Progenitor cell of endocrine pancreas (in vitro differentiated cells): ENCODE data around the gene NAA35. TPM values are rescaled to one million over a fixed set of nuclear protein-coding genes. Genes with fewer than 3 reads are reported as not detected.

Experiments
- DNase-seq: peaks from one replicate; pipeline ENCODE4 v3.0.0; 2021; ENCODE audit warnings: low spot score; ENCODE audit not compliant: unreplicated experiment
- H3K27ac Mint-ChIP-seq: 2 replicates; pipeline ENCODE4 v1.8.0; 2021; ENCODE audit warnings: mild to moderate bottlenecking, moderate library complexity, mixed read lengths
- H3K27me3 Mint-ChIP-seq: 2 replicates; pipeline ENCODE4 v1.8.0; 2021; ENCODE audit warnings: mixed read lengths
- H3K36me3 Mint-ChIP-seq: 2 replicates; pipeline ENCODE4 v1.8.0; 2022; ENCODE audit warnings: mixed read lengths; ENCODE audit not compliant: insufficient read depth
- H3K4me1 Mint-ChIP-seq: 2 replicates; pipeline ENCODE4 v1.8.0; 2021; ENCODE audit warnings: low read depth, mixed read lengths
- H3K4me3 Mint-ChIP-seq: 2 replicates; pipeline ENCODE4 v1.8.0; 2021; ENCODE audit warnings: low read depth, mild to moderate bottlenecking, moderate library complexity, mixed read lengths
- H3K9me3 Mint-ChIP-seq: 2 replicates; pipeline ENCODE4 v1.8.0; 2021; ENCODE audit warnings: low read depth, mixed read lengths
- CTCF ChIP-seq: fragments of 200-600 bp; sonication (generic); IDR thresholded peaks from one replicate; pipeline ENCODE4 v1.5.0; 2021; ENCODE audit warnings: antibody characterized with exemption, mild to moderate bottlenecking; ENCODE audit not compliant: unreplicated experiment
- total RNA-seq: library from RNA; stranded (reverse); gene quantifications from 2 replicates; pipeline ENCODE4 v1.2.1, GENCODE V29; 2021

Gene NAA35
- total RNA-seq, 1 donor from 2014 or later, result 37.3 TPM

DNA sequence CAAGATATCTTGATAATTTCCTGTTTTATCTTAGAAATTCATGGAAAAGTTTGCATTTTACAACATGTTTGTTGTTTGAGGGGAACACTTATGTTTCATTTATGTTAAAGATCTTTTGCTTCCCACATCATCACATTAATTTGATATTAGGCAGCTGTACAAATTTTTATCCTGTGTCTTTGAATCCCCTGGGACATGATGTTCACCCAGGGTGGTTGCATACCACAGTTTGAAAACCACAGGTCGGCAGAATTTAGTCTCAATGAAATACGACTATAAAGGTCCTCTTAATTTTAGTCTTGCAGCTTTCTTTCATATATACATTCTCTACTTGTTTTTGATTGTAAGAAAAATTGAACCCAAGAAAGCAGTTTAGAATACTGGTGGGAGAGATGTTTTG is 3.7 kb downstream of the NAA35 start:
- H3K36me3 Mint-ChIP-seq, result peaks cover 29% of the 10 kb centered on the region
- no peak overlapping the region for H3K27ac Mint-ChIP-seq
- no peaks in the 10 kb centered on the region for H3K27me3 Mint-ChIP-seq
- H3K9me3 Mint-ChIP-seq, result peaks cover 3% of the 10 kb centered on the region
- TF ChIP-seq CTCF, result no peak
- no peak for DNase-seq
- no peak overlapping the region for H3K4me3 Mint-ChIP-seq
- peaks cover 13% of the 10 kb centered on the region for H3K4me1 Mint-ChIP-seq

GRCh38 chr9:85949586-85950335 is 8.8 kb downstream of the NAA35 start:
- H3K36me3 Mint-ChIP-seq, result peaks cover 41% of the 10 kb centered on the region
- peak overlapping the region; percentile 5 for H3K27ac Mint-ChIP-seq
- H3K27me3 Mint-ChIP-seq, result no peaks in the 10 kb centered on the region
- no peak for TF ChIP-seq CTCF
- H3K4me1 Mint-ChIP-seq, result peaks cover 3% of the 10 kb centered on the region
- H3K4me3 Mint-ChIP-seq, result no peak overlapping the region
- no peak for DNase-seq
- no peaks in the 10 kb centered on the region for H3K9me3 Mint-ChIP-seq

DNA sequence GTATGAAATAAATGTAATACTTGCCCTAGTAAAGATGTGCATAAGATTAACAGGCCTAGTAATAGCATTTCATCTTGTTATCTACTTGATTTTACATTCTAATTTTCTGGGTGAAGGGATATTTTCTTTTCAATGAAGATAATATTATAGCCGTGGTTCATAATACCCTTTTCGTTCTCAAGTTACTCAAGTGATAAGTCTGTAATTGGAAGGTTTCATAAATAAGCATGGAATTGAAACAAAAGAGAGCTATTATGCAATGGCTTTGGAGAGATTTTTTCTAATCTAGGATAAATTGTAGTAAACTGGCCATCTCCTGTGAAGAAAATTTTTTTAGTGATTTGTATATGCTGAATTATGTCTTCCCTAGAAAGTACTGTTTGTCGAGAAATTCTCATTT is 19.0 kb downstream of the NAA35 start:
- no peak for DNase-seq
- no peak overlapping the region for H3K4me3 Mint-ChIP-seq
- H3K27me3 Mint-ChIP-seq, result no peaks in the 10 kb centered on the region
- H3K36me3 Mint-ChIP-seq, result peaks cover 32% of the 10 kb centered on the region
- peaks cover 20% of the 10 kb centered on the region for H3K4me1 Mint-ChIP-seq
- H3K27ac Mint-ChIP-seq, result no peak overlapping the region
- H3K9me3 Mint-ChIP-seq, result no peaks in the 10 kb centered on the region
- no peak for TF ChIP-seq CTCF

DNA sequence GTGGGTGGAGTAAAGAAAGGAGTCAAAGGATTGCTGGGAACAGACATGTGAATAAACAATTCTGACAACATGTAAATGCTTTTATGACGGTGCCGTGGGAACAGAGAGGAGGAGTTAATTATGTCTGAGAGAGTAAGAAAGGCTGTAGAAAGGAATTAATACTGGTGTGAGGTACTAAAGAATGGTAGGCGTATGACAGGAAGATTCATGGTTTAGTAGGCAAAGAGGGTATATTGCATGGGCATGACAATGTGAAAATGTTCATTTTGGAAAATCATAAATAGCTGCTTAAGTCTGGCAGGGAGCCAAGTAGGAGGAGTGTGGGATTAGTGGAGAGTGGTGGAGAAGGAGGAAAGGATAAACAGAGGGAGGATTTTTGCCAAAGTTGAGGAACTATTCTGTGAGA is 19.7 kb downstream of the NAA35 start:
- no peak for DNase-seq
- H3K27me3 Mint-ChIP-seq, result no peaks in the 10 kb centered on the region
- H3K9me3 Mint-ChIP-seq, result no peaks in the 10 kb centered on the region
- H3K36me3 Mint-ChIP-seq, result peaks cover 36% of the 10 kb centered on the region
- TF ChIP-seq CTCF, result no peak
- peaks cover 23% of the 10 kb centered on the region for H3K4me1 Mint-ChIP-seq
- H3K27ac Mint-ChIP-seq, result peak overlapping the region; percentile 11
- H3K4me3 Mint-ChIP-seq, result no peak overlapping the region

GRCh38 chr9:85964526-85964925 is 23.6 kb downstream of the NAA35 start:
- Mint-ChIP-seq H3K4me1 (peaks cover 23% of the 10 kb centered on the region), H3K27me3 (no peaks in the 10 kb centered on the region), H3K36me3 (peaks cover 32% of the 10 kb centered on the region), H3K27ac (no peak overlapping the region), H3K4me3 (no peak overlapping the region), H3K9me3 (no peaks in the 10 kb centered on the region)
- TF ChIP-seq CTCF, result no peak
- no peak for DNase-seq
